GM23248 (cell line): Measurements from ENCODE around the gene ASCL1.

Experiments
- EZH2 ChIP-seq: fragments of 200-600 bp; sonication (generic); IDR thresholded peaks from 2 replicates; pipeline ENCODE4 v1.6.1; 2018; ENCODE audit warnings: antibody characterized with exemption, mild to moderate bottlenecking; ENCODE audit not compliant: insufficient read depth, poor library complexity, severe bottlenecking
- EZH2phosphoT487 ChIP-seq: fragments of 200-600 bp; sonication (generic); IDR thresholded peaks from 2 replicates; pipeline ENCODE4 v1.6.1; 2018; ENCODE audit warnings: antibody characterized with exemption, moderate library complexity, mild to moderate bottlenecking, low read depth; ENCODE audit not compliant: insufficient read depth

DNA sequence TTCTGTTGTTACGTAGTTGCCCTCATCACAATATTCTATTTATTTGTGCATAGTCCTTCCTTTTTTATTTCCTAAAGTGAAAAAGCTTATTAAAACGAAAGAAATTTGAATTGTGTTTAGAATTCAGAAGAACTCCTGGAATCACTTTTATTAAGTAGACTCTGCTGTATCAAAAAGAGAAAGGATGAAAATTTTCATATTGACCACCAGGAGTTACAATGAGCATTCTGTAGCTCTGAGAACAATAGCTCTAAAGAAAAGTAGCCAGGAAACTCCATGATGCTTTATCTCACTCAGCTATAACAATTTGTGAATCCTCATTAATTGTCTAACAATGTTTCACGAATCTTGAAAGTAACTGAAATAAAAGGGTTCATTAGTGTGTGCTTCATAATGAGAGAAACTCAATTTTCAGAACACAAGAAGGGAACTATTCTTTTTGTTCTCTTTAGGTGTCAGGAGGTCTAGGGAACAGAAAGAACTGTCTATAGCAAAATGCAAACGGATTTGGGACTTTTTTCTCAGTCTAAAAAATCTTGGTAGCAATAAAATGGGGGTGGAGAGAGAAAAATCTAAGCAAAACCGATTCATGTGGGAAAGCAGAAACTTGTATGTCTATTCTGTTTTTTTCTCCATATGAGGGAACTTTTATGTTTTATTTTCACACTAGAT, 19.3 kb downstream of the ASCL1 start:
- TF ChIP-seq EZH2 (no peak), EZH2phosphoT487 (no peak)
